HepG2 (cell line): Measurements from ENCODE around the gene ZFHX3. TPM values are rescaled to one million over a fixed set of nuclear protein-coding genes. Genes with fewer than 3 reads are reported as not detected.

Source experiments
- CREM ChIP-seq, 2 experiments: sonication (generic) in 1 of 2; formaldehyde crosslinking in 1 of 2; IDR thresholded peaks; 2 replicates each; pipeline versions ENCODE4 v1.4.0 to v1.6.1; 2016 to 2020; ENCODE audit warnings: antibody characterized with exemption in 1 of 2, mild to moderate bottlenecking in 1 of 2, missing genetic modification reagents in 1 of 2
- IRF9 ChIP-seq: sonication (generic); formaldehyde crosslinking; IDR thresholded peaks from 2 replicates; pipeline ENCODE4 v1.8.0; 2022; ENCODE audit warnings: missing genetic modification reagents, mild to moderate bottlenecking, borderline replicate concordance
- KDM2A ChIP-seq: sonication (generic); formaldehyde crosslinking; IDR thresholded peaks from 2 replicates; pipeline ENCODE4 v1.4.0; 2020; ENCODE audit warnings: low read depth, missing genetic modification reagents, borderline replicate concordance
- KDM3A ChIP-seq: IDR thresholded peaks from 2 replicates; pipeline ENCODE4 v1.6.1; 2018; ENCODE audit warnings: low read depth, missing compliant biosample characterization
- KLF9 ChIP-seq: IDR thresholded peaks from 2 replicates; pipeline ENCODE4 v1.6.1; 2016; ENCODE audit warnings: low read depth
- MEIS2 ChIP-seq: sonication (generic); formaldehyde crosslinking; IDR thresholded peaks from 2 replicates; pipeline ENCODE4 v1.9.0; 2021; ENCODE audit warnings: mild to moderate bottlenecking, missing genetic modification reagents
- TAF1 ChIP-seq: sonication (generic); formaldehyde crosslinking; IDR thresholded peaks from 2 replicates; pipeline ENCODE4 v1.4.0; 2020; ENCODE audit warnings: missing genetic modification reagents
- ZNF746 ChIP-seq: sonication (generic); formaldehyde crosslinking; IDR thresholded peaks from 2 replicates; pipeline ENCODE4 v1.8.0; 2022; ENCODE audit warnings: mild to moderate bottlenecking, missing genetic modification reagents
- ZSCAN30 ChIP-seq: sonication (generic); formaldehyde crosslinking; IDR thresholded peaks from 2 replicates; pipeline ENCODE4 v1.5.0; 2020; ENCODE audit warnings: mild to moderate bottlenecking, missing genetic modification reagents
- polyA plus RNA-seq, 8 experiments: library from polyadenylated mRNA; depleted of rRNA in 3 of 8; stranded (reverse) in 7 of 8; unstranded in 1 of 8; fragments of >200 nt; fragmentation: Illumina TruSeq in 4 of 8; extraction: Trizol in 4 of 8; gene quantifications; 2 replicates each; pipeline versions ENCODE4 v1.2.1 to v1.2.3, GENCODE V29; 2011 to 2016; ENCODE audit warnings: low read depth in 4 of 8, missing spikeins in 1 of 8, mixed read lengths in 1 of 8; ENCODE audit not compliant: insufficient read depth in 1 of 8
- total RNA-seq, 5 experiments: library from RNA; depleted of rRNA; stranded (reverse); fragments of >200 nt; fragmentation: Illumina TruSeq; extraction: Trizol; gene quantifications; 2 replicates each; pipeline ENCODE4 v1.2.3, GENCODE V29; 2016; ENCODE audit warnings: low read depth in 1 of 5
- TF ChIP-seq, protein P1 (sequence below): sonication (generic); formaldehyde crosslinking; IDR thresholded peaks from 2 replicates; pipeline ENCODE4 v1.4.0; 2020; ENCODE audit warnings: missing genetic modification reagents
- TF ChIP-seq, protein P2 (sequence below): sonication (generic); formaldehyde crosslinking; IDR thresholded peaks from 2 replicates; pipeline ENCODE4 v1.4.0; 2020; ENCODE audit warnings: mild to moderate bottlenecking, missing genetic modification reagents, borderline replicate concordance
- TF ChIP-seq, protein P3 (sequence below): sonication (generic); formaldehyde crosslinking; conservative IDR thresholded peaks from 2 replicates; pipeline ENCODE4 v1.8.0; 2022; ENCODE audit warnings: low read depth, missing genetic modification reagents
- TF ChIP-seq, protein P4 (sequence below): sonication (generic); formaldehyde crosslinking; IDR thresholded peaks from 2 replicates; pipeline ENCODE4 v1.5.0; 2020; ENCODE audit warnings: missing genetic modification reagents, mild to moderate bottlenecking, borderline replicate concordance
- TF ChIP-seq, protein P5 (sequence below): sonication (generic); formaldehyde crosslinking; IDR thresholded peaks from 2 replicates; pipeline ENCODE4 v1.4.0; 2020; ENCODE audit warnings: missing genetic modification reagents, borderline replicate concordance

The ZFHX3 gene
- total and polyA plus RNA-seq, 2 of the 13 experiments (the other 11 are each of a cell fraction or from before 2014, with no cell fraction given), result 5.0 to 6.0 TPM

DNA sequence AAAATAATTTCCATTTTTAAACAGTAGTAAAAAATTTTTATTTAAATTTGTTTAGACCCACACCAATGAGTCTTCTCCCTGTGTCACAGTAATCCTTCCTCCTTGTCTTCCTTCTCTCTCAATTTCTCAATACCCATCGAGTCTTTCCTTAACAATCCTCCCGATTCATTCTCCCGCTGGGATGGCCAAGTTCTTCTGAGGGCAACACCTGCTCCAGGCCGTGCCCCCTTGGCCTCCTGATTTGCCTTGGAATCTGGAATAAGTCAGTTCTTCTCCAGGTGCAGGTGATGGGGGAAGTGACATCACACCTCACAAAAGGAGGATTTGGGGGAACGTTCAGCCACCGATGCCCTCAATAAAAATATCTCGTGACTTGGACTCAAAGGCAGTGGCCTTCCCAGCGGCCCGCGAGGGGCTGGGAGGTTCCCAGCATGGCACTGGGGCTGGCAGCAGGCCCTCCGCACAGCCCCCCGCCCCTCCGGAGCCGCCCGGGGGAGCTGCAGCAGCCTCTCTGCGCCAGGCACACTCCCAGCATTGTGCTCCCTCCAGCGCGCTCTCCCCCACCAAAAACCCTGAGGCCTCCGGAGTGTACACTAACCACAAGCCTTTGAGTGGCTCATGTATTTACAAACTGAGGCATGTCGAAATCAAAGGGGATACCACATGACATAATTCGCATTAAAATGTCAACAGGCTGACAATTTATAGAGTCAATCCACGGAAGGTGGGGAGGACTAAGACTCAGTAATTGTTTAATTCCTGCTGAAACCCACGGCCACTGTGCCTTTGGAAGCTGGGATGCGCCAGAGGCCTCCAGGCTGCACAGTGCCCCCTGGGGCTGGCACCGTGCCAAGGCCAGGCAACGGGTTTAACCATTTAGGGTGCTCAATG, 120.5 kb downstream of the ZFHX3 start (continued):
- TF ChIP-seq, protein P1, sequence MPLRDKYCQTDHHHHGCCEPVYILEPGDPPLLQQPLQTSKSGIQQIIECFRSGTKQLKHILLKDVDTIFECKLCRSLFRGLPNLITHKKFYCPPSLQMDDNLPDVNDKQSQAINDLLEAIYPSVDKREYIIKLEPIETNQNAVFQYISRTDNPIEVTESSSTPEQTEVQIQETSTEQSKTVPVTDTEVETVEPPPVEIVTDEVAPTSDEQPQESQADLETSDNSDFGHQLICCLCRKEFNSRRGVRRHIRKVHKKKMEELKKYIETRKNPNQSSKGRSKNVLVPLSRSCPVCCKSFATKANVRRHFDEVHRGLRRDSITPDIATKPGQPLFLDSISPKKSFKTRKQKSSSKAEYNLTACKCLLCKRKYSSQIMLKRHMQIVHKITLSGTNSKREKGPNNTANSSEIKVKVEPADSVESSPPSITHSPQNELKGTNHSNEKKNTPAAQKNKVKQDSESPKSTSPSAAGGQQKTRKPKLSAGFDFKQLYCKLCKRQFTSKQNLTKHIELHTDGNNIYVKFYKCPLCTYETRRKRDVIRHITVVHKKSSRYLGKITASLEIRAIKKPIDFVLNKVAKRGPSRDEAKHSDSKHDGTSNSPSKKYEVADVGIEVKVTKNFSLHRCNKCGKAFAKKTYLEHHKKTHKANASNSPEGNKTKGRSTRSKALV (CRISPR knock-in tag), result peak; percentile 57; the same call in 1 of the 2 replicates
- TF ChIP-seq KLF9 (CRISPR knock-in tag) (no peak), IRF9 (CRISPR knock-in tag) (no peak), CREM (IDR thresholded peaks at IDR 0.05) (peak; percentile 78; the same call in 1 of the 2 replicates), CREM (CRISPR knock-in tag; IDR thresholded peaks at IDR 0.05) (no peak), KDM2A (CRISPR knock-in tag) (peak; percentile 64), ZNF746 (CRISPR knock-in tag) (peak; percentile 82), ZSCAN30 (CRISPR knock-in tag) (no peak), MEIS2 (CRISPR knock-in tag) (peak; percentile 68; the same call in 1 of the 2 replicates), TAF1 (CRISPR knock-in tag) (peak; percentile 32; the same call in 1 of the 2 replicates), KDM3A (peak; percentile 47; the same call in 1 of the 2 replicates)
- TF ChIP-seq, protein P2, sequence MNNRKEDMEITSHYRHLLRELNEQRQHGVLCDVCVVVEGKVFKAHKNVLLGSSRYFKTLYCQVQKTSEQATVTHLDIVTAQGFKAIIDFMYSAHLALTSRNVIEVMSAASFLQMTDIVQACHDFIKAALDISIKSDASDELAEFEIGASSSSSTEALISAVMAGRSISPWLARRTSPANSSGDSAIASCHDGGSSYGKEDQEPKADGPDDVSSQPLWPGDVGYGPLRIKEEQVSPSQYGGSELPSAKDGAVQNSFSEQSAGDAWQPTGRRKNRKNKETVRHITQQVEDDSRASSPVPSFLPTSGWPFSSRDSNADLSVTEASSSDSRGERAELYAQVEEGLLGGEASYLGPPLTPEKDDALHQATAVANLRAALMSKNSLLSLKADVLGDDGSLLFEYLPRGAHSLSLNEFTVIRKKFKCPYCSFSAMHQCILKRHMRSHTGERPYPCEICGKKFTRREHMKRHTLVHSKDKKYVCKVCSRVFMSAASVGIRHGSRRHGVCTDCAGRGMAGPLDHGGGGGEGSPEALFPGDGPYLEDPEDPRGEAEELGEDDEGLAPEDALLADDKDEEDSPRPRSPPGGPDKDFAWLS, result no peak
- TF ChIP-seq, protein P3, sequence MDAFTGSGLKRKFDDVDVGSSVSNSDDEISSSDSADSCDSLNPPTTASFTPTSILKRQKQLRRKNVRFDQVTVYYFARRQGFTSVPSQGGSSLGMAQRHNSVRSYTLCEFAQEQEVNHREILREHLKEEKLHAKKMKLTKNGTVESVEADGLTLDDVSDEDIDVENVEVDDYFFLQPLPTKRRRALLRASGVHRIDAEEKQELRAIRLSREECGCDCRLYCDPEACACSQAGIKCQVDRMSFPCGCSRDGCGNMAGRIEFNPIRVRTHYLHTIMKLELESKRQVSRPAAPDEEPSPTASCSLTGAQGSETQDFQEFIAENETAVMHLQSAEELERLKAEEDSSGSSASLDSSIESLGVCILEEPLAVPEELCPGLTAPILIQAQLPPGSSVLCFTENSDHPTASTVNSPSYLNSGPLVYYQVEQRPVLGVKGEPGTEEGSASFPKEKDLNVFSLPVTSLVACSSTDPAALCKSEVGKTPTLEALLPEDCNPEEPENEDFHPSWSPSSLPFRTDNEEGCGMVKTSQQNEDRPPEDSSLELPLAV (CRISPR knock-in tag), result no peak
- TF ChIP-seq, protein P4, sequence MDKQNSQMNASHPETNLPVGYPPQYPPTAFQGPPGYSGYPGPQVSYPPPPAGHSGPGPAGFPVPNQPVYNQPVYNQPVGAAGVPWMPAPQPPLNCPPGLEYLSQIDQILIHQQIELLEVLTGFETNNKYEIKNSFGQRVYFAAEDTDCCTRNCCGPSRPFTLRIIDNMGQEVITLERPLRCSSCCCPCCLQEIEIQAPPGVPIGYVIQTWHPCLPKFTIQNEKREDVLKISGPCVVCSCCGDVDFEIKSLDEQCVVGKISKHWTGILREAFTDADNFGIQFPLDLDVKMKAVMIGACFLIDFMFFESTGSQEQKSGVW (CRISPR knock-in tag), result no peak
- TF ChIP-seq, protein P5, sequence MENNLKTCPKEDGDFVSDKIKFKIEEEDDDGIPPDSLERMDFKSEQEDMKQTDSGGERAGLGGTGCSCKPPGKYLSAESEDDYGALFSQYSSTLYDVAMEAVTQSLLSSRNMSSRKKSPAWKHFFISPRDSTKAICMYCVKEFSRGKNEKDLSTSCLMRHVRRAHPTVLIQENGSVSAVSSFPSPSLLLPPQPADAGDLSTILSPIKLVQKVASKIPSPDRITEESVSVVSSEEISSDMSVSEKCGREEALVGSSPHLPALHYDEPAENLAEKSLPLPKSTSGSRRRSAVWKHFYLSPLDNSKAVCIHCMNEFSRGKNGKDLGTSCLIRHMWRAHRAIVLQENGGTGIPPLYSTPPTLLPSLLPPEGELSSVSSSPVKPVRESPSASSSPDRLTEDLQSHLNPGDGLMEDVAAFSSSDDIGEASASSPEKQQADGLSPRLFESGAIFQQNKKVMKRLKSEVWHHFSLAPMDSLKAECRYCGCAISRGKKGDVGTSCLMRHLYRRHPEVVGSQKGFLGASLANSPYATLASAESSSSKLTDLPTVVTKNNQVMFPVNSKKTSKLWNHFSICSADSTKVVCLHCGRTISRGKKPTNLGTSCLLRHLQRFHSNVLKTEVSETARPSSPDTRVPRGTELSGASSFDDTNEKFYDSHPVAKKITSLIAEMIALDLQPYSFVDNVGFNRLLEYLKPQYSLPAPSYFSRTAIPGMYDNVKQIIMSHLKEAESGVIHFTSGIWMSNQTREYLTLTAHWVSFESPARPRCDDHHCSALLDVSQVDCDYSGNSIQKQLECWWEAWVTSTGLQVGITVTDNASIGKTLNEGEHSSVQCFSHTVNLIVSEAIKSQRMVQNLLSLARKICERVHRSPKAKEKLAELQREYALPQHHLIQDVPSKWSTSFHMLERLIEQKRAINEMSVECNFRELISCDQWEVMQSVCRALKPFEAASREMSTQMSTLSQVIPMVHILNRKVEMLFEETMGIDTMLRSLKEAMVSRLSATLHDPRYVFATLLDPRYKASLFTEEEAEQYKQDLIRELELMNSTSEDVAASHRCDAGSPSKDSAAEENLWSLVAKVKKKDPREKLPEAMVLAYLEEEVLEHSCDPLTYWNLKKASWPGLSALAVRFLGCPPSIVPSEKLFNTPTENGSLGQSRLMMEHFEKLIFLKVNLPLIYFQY (CRISPR knock-in tag), result no peak
